GM11168 (cell line): ENCODE results near the gene AKR1B15.

Experiments used
- in situ Hi-C: fragments of 300-500 bp; cut with MboI; formaldehyde crosslinking; loops from one replicate; pipeline ENCODE4 v1.12.0; 2022; ENCODE audit warnings: low sequenced_read_pairs; ENCODE audit not compliant: unreplicated experiment

The AKR1B15 gene

GRCh38 chr7:134605978-134606923 lies 57.3 kb downstream of the AKR1B15 start:
- in situ Hi-C loops = loop anchor here (10.0 kb wide), 1 partner anchor 101 kb away; no protein-coding TSS in a partner anchor

GRCh38 chr7:134611611-134612151 lies 62.8 kb downstream of the AKR1B15 start:
- in situ Hi-C loops = loop anchor here (10.0 kb wide), 2 partner anchors 167 to 333 kb away; no protein-coding TSS in a partner anchor

GRCh38 chr7:134612197-134612596 lies 63.3 kb downstream of the AKR1B15 start:
- in situ Hi-C loops = loop anchor here (10.0 kb wide), 2 partner anchors 167 to 333 kb away; no protein-coding TSS in a partner anchor

GRCh38 chr7:134613623-134614347 lies 64.9 kb downstream of the AKR1B15 start:
- in situ Hi-C loops = loop anchor here (10.0 kb wide), 2 partner anchors 169 to 331 kb away; no protein-coding TSS in a partner anchor

- in situ Hi-C loops = loop anchor here (10.0 kb wide), 2 partner anchors 172 to 328 kb away; no protein-coding TSS in a partner anchor
Observed at GRCh38 chr7:134616611-134617010, 67.7 kb downstream of the AKR1B15 start.

GRCh38 chr7:134618756-134619530 lies 70.0 kb downstream of the AKR1B15 start:
- in situ Hi-C loops = loop anchor here (10.0 kb wide), 2 partner anchors 174 to 326 kb away; no protein-coding TSS in a partner anchor

- in situ Hi-C loops = loop anchor here (10.0 kb wide), 2 partner anchors 175 to 325 kb away; no protein-coding TSS in a partner anchor
Observed at GRCh38 chr7:134619627-134620331, 70.9 kb downstream of the AKR1B15 start.

- in situ Hi-C loops = no loop called here
Observed at GRCh38 chr7:134622303-134622995, 73.5 kb downstream of the AKR1B15 start.

GRCh38 chr7:134623193-134623592 lies 74.3 kb downstream of the AKR1B15 start:
- in situ Hi-C loops = no loop called here

GRCh38 chr7:134625550-134625949 lies 76.6 kb downstream of the AKR1B15 start:
- in situ Hi-C loops = loop anchor here (25.0 kb wide), 1 partner anchor 537 kb away; the partner anchor contains the start of gene CYREN

GRCh38 chr7:134627109-134627774 lies 78.3 kb downstream of the AKR1B15 start:
- in situ Hi-C loops = loop anchor here (25.0 kb wide), 1 partner anchor 535 kb away; the partner anchor contains the start of gene CYREN

- in situ Hi-C loops = loop anchor here (25.0 kb wide), 1 partner anchor 535 kb away; the partner anchor contains the start of gene CYREN
Observed at GRCh38 chr7:134627775-134628153, 78.9 kb downstream of the AKR1B15 start.

- in situ Hi-C loops = loop anchor here (25.0 kb wide), 1 partner anchor 533 kb away; the partner anchor contains the start of gene CYREN
Observed at GRCh38 chr7:134629445-134629844, 80.5 kb downstream of the AKR1B15 start.
